NCI-H748 treated with DMSO at 0.1 percent for 48 hours (cell line): ENCODE data around the gene CALD1.
A peak's percentile ranks its signal among the peaks of the same experiment; 100 is the strongest.
"Not testable (repeated sequence)": the region's sequence is repeated elsewhere in the genome, so short reads cannot be mapped to it uniquely, and the experiment has no call there.

Experiments
- DNase-seq: peaks from one replicate; lab custom pipeline; 2025; lab: John Stamatoyannopoulos, UW

CALD1 gene

DNA sequence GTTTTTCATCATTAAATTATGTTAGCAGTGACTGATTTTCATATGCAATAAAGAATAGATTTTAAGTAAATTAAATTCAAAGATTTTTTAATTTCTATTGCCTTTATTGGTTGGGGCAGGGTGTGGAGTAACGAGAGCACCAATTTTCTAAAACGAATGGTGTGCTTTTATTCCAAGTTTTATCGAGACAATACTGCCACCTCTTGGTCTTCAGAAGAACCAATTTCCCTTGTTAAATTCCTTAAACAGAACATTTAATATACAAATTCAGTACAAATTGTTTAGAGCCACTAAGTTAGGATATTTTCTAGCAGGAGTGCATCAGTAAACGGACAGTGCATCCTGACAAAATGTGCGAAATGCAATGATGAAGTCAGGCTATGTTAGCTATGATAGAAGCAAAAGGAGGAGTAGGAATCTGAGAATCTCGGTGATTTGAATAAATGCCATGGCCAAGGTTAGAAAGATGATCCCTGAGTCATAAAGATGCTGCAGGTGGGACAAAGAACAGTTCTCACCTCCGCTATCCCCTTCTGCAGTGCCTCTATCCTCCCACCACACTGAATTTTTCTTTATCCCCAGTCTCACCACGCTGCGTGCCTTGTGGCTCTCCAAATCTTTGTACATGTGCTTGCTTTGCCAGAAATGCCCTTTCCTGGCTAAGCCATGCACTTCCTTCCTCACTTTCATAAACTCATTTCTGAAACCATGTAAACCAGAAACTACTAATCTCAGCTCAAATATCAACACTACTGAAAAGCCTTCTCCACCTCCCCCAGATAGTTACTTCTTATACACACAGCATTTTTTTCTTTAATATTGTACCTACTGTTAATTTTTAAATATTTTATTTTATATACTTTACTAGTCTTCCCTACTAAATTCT, 175.0 kb downstream of the CALD1 start:
- DNase-seq: no peak

DNA sequence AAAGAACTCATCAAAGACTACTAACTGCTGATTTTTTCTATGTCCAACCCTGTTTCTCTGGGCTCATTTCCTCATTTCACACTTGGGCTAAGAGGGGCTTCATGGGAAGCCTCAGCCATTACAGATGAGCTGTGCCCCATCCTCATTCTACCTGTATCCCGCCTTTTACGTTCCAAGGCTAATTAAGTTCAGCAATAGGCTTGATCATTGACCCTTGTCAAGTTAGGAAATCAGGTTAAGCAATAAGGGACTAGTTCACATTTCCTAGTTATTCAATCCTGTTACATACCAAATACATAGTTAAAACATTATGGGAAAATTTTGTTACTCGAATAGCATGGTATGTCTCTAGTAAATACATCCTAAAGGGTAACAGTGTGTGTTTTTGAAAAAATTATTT, 177.6 kb downstream of the CALD1 start:
- no peak for DNase-seq

DNA sequence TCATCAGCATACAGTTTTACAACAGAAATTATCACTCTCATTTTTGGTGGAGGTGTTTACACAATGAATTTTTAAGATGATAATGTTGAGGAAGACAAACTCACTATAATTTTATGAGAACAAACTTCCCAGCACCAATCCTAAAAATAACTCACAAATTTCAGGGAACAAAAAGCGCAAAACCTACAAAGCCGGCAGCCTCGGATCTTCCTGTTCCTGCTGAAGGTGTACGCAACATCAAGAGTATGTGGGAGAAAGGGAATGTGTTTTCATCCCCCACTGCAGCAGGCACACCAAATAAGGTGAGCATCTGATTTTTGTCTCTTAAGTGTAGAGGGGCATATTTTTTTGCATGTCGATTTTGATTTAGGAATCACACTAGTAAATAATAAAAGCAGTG, 180.4 kb downstream of the CALD1 start:
- no peak for DNase-seq

DNA sequence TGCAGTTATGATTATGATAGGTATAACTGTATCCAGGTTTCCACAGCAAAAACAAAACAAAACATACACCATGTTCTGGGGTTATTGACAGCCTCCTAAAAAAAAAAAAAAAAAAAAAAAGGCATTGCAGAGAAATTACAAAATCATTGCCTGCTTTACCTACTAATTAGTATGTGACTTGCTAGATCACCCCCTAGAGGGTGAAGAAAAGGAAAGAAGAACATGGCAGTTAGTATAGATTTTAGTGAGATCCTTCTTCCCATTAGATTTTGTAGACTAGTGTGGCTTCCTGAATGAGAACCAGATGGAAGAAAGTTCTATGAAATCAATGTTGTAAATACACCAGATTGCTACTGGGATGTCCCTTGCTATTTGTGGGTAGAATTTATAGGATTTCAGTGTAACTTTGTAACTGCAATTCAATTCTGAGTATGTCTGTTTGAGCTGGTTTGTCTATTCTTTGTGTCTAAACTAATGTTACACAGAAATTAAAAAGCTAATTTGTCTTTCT, 182.9 kb downstream of the CALD1 start:
- DNase-seq: no peak

DNA sequence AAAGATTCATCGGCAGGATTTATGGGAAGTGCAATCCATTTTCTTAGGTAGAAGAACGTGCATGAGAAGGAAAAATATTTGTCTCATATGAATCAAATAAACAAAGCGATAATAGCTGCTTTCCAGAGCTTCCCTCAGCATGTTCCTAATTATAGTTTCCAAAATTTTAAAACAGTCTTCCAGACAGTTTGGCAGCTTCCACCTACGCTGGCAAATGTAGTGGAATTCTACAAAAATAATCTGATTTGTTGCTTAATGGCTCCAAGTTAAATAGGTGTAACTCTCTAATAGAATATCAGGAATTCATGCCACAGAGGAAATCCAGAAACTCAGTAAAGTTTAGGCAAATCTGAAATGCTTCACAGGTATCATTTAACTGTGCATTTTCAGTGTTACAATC, 183.6 kb downstream of the CALD1 start:
- no peak for DNase-seq

DNA sequence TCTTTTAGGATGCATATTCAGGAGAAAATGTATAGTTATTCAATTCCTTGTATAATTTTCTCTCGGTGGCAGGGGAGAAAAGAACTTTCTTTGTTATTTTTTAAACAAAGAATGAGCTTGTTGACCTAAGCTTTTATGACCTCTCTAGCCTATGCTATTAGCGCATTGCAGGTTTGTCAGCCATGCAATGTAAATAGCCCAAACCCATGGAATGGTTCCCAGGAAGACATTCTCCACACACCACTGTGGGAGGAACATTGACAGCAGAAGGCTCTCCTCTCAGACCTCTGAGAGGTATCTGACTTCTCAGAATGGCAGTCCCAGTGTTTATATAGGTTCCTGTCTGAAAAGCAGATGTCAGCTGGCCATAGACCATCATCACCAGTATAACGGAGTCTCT, 187.3 kb downstream of the CALD1 start:
- no peak for DNase-seq

DNA sequence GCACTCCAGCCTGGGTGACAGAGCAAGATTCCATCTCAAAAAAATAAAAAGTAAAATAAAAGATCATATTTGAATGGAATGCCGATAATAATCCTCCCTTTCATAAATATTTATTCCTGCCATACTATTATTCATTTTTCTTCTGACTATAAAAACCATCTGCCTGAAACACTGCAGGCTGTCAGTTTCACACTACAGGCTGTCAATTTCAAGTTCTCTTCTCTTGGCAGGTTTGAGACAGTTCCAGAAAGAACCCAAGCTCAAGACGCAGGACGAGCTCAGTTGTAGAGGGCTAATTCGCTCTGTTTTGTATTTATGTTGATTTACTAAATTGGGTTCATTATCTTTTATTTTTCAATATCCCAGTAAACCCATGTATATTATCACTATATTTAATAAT, 188.7 kb downstream of the CALD1 start:
- no peak for DNase-seq

DNA sequence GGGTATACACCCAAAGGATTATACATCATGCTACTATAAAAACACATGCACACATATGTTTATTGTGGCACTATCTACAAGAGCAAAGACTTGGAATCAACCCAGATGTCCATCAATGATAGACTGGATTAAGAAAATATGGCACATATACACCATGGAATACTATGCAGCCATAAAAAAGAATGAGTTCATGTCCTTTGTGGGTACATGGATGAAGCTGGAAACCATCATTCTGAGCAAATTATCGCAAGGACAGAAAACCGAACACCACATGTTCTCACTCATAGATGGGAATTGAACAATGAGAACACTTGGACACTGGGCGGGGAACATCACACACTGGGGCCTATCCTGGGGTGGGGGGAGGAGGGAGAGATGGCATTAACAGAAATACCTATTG, 202.2 kb downstream of the CALD1 start:
- not testable (repeated sequence) for DNase-seq

DNA sequence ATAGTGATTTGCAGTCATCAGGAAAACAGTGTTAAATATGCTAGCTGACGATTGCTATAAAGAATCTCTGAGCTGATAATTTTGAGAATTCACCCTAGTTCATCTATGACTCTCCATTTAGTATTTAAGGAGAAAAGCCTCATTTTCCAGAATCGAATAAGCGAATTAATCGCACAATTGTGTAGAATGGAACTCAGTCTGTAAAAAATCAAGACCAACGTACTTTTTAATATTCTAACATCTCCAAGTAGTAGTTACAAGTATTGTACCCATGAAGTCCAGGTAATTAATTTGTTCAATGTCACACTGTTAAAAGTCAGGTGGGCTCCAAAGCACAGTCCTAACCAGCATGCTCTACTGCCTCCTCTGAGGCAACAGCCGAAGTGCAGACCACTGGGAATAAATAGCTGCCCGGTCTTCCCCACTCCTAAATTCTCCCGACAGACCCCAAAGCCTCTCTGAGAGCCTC, 206.5 kb downstream of the CALD1 start:
- no peak for DNase-seq

DNA sequence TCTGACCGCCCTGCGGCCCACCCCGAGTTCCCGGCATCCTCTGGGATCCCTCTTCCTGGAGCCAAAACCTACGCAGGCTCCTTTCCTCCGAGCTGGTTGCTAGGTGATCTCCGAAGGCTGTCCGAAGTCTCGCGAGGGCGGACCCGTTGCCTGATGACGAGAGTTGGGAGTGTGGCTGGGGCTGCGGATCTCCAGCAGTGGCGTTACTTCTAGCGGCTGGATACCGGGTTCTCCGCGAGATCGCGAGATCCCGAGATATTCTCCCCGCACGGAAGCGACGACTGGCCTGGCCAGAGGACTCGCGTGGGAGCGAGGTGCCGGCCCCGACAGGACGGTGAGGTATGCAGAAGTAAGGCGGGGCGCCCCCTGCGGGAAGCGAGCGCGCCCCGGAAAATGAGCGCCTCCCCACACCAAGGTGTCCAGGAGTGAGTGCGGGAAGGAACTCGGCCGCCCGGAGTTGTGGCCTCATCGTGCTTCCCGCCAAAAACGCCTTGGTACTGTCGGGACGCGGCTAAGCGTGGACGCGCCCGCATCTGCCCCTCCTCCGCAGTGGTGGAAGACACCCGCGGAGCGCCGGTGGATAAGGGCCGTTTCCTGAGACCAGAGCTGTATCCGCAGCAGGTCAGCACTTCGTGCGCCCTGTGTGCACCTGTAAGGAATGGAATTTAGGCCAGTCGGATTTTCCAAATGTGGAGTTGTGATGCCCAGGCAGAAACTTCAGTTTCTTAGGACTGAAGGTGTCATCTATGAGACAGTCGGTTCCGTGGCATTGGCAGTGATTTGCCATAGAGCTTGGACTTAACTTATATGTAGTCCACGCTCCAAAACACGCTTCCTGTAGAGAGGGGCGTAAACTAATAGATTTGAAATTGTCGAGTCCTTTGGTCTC, 207.2 kb downstream of the CALD1 start, which contains the start of gene AGBL3:
TSS of gene AGBL3 (plus strand) at position 146 of the 889 bp plus-strand sequence. CDS start 1,426 bp downstream, outside the sequence.
- peak; percentile 87 for DNase-seq

DNA sequence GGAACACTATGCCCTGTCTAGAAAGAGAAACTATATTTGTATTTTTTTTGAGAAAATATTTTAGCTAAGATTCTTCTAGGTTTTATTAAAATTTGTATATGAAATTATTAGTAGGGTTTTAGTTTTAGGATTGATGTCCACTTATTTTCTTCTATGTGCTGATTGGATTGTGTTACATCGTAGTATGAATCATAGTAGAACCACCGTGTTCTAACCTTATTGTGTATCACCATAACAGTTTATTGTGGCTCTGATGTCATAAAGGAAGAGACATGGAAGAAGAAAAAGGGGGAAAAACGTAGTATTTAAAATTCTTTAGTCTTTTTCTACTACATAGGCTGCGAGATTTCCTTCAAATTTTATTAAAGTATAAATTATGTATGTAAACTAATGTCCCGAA, 208.7 kb downstream of the CALD1 start:
- no peak for DNase-seq

DNA sequence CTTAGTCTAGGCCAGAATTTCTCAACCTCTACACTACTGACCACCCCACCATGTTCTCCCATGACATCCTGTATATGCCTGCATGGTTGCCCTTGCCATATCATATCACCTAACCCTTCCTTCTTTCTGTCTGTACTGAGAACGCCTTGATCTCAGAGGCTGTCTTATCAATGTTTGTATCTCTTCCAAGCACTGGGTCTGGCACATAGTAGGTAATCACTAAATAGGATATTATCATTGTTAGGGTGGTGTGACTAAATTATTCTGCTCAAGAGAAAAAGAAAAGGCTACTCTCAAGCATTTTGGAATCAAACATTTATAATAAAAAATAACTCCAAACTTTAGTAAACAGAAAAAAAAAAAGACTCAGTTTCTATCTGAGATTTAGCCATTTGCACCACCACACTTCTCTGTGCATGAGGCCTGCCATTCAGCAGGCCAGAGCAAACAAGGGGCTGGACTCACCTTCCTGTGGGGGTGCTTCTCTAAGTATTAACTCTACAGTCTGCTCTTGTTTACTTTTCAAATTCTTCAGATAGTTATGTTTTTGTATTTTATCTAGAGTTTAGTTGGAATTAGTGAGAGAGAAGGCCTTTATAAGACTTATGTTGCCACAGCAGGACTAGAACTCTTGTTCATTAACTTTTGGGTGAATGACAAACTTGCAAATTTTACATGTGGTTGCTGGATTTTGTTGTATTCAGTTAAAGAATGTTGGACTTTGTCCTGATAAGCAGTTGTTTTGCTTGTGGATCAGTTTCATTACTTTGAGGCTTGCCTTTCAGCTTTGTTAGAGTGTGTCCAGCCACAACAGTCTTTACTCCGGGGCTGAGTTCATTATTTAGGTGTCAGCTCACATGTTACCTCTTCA, 212.3 kb downstream of the CALD1 start:
- DNase-seq: no peak

DNA sequence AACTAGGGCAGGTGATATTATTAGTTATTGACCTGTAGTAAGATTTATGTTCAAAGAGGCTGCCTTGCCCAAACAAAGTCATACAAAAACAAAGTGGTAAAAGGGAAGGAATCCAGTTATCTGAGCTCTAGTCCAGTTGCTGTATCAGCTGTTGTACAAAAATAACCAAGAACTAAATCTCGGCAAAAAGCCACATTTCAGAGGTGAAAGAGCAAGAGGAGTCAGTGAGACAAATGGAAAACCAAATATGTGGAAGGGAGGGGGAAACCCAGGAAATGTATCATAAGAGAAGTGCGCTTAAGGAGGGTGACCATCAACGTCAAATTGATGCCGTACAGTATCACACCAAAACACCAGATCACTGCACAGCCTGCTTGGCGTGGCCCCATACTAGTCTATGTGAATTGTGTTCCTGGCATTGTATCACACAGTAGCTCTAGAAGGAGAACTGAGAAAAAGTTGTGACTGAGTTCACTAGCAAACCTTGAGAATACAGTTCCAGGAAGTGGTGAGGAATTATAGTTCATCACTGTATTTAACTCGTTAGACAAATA, 213.3 kb downstream of the CALD1 start:
- DNase-seq: no peak

DNA sequence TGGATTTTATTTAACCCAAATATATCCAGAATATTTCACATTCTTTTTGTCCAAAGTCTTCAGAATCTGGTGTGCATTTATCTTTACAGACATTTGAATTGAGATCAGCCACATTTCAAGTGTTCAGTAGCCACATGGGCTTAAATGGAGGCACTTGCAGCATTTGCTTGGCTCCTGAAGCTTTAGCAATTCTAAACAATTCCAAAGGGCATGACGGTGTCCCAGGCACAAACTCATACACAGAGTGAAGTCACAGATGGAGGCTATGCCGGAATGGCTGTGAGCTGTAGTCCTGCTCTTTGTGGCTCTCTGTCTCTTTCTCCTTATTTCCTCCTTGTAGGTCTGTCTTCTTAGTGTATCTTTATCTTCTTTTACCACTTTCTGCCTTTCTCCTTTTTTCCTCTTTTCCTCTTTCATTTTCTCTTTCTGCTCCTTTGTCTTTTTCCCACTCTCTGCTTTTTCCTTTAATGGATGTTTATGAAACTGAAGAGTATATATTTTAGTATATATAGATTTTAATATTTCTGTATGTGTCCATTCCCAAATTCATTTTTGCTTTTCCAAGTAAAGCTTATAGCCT, 214.5 kb downstream of the CALD1 start:
- no peak for DNase-seq

DNA sequence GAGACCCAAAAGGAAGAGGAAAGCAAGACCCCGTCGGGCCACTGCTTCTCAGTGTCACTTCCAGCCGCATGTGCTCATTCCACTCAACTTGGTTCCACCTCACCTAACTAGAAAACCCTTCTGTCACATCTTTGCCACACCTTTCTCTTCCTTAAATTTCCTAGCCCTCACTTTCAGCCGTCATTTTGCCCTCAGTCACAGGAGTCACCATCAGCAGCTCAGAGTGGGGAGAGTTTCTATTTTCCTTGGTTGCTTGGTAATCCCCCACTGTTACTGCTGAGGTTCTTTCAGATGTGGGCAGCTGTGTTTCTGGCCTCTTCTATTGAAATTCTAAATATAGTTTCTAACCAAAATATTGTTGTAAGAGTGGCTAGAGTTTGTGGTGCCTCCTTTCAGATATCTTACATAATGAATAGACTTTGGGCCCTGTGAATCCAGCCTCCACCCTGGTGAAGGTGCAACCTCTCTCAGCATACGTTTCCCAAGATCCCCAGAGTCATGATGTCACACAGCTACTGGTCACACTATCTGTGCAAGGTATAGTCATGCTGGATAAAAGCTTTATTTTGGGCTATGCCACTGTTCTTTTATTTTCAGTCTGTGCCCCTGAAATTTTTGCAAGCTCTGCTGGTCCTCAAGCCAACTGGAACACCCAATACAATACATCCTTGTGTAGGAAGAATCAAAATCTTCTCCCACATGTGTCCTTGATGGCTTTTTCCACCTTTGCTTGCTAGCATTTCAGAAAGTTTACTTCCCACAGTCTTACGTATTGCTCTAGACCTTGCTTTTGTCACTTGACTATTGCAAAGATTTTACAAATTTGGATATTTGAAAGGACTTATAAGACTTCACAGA, 216.0 kb downstream of the CALD1 start:
- DNase-seq: no peak

DNA sequence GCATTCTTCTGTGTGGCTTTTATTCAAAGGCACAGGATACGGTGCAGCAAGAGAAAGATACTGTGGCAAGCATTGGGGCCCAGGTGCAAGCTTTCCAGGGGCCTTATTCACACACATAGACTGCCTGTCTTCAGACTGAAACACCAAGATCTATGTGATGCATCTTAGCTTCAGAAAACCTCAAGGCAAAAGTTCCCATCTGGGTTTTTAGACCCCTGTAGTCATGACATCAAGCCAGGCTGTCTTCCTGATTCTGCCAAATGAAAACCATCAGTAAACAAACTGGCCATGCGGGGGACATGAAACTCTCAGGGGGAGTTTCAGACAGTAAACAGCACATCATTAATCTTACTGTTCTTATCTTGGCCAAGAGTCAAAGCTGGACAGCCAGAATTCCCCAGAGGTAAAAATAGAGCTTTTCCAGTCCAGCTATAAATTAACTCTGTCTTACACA, 216.7 kb downstream of the CALD1 start:
- no peak for DNase-seq

DNA sequence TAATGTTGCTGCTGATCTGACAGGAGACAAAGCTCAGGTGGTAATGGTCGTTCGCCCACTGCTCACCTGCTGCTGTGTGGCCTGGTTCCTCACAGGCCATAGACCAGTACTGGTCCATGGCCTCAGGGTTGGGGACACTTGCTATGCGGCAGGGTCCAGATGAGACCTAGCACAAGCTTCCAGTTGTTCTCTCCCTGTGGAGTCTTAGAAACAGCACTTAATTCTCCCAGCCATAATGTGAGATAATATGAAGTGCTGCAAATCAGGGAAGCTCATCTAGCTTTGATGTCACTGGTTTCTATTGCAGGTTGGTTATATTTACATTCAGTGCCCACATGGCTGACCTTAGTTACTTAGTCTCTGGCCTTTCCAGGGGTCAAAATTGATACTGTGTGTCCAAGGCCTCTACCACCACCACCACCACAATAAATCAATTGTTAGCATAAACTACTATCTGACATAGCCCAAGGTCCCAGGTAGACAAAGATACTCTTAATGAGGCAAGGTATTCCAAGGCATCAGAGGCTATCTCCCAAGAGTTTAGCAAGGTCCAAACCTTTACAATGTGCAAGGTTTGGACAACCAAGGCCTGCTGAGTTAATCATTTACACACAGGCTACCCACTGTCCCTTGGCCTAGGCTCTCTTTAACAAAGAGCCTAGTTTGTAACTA, 217.9 kb downstream of the CALD1 start:
- no peak for DNase-seq

DNA sequence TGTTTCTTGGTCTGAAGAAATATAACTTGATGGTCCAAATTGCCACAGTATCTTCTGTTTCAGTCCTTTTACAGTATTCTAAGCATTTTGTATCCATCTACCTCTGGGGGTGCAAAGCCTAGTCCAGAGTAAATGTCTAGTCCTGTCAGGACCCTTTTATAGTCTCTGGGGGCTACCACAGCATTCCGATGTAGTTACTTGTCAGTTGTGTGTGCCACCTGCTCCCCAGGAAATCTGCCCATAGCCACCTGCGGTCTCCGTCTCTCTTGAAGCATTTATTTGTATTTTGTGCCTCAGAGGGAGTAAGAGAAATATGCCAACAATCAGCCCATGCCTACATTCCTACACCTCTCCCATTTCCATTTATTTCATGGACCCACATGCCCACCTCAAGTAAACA, 219.7 kb downstream of the CALD1 start:
- DNase-seq: no peak
